CD8-positive, alpha-beta memory T cell (primary cell): ENCODE data around the gene ASTN2. TPM values are rescaled to one million over a fixed set of nuclear protein-coding genes. Genes with fewer than 3 reads are reported as not detected.

Experiments
- CTCF ChIA-PET: fragments of 350-600 bp; sonication (Branson Sonifier 250); formaldehyde crosslinking; loops from one replicate; lab custom pipeline; 2021; ENCODE audit warnings: antibody characterized with exemption; lab: Charles Lee
- POLR2A ChIA-PET: fragments of 350-600 bp; sonication (Branson Sonifier 250); formaldehyde crosslinking; loops from one replicate; lab custom pipeline; 2021; ENCODE audit warnings: antibody characterized with exemption; lab: Charles Lee
- DNase-seq, 5 donors: peaks; one replicate each; pipeline versions ENCODE4 v3.0.0 to v3.0.0-alpha.2; 2020 to 2022; ENCODE audit warnings: mixed read lengths in 1 of 5
- H3K27ac ChIP-seq: one replicate; pipeline ENCODE4 v1.7.0; 2013; ENCODE audit warnings: low read depth, mild to moderate bottlenecking, low read length, moderate library complexity
- H3K27me3 ChIP-seq: 2 replicates; pipeline ENCODE4 v1.7.0; 2013; ENCODE audit warnings: low read length, mild to moderate bottlenecking; ENCODE audit not compliant: insufficient read depth, poor library complexity, severe bottlenecking
- H3K36me3 ChIP-seq: 2 replicates; pipeline ENCODE4 v1.7.0; 2013; ENCODE audit warnings: mild to moderate bottlenecking, low read length, moderate library complexity; ENCODE audit not compliant: insufficient read depth
- H3K4me1 ChIP-seq: 2 replicates; pipeline ENCODE4 v1.7.0; 2013; ENCODE audit warnings: mild to moderate bottlenecking, low read length, moderate library complexity; ENCODE audit not compliant: insufficient read depth
- H3K4me3 ChIP-seq: 2 replicates; pipeline ENCODE4 v1.7.0; 2013; ENCODE audit warnings: mild to moderate bottlenecking, low read length
- H3K9me3 ChIP-seq: 2 replicates; pipeline ENCODE4 v1.7.0; 2013; ENCODE audit warnings: mild to moderate bottlenecking, low read length
- H3K27ac Mint-ChIP-seq, 8 donors: one replicate each; pipeline ENCODE4 v1.8.0; 2020 to 2021; ENCODE audit warnings: mixed read lengths in 8 of 8, mild to moderate bottlenecking in 6 of 8, inconsistent platforms in 3 of 8, moderate library complexity in 3 of 8
- H3K27me3 Mint-ChIP-seq, 2 donors: one replicate each; pipeline ENCODE4 v1.8.0; 2020 to 2021; ENCODE audit warnings: mixed read lengths in 2 of 2, mild to moderate bottlenecking in 1 of 2, moderate library complexity in 1 of 2
- H3K36me3 Mint-ChIP-seq, 3 donors: one replicate each; pipeline ENCODE4 v1.8.0; 2020 to 2021; ENCODE audit warnings: mixed read lengths in 3 of 3, inconsistent platforms in 1 of 3, mild to moderate bottlenecking in 1 of 3
- H3K4me1 Mint-ChIP-seq, 3 donors: one replicate each; pipeline ENCODE4 v1.8.0; 2020 to 2021; ENCODE audit warnings: mixed read lengths in 3 of 3, inconsistent platforms in 1 of 3, mild to moderate bottlenecking in 1 of 3
- H3K4me3 Mint-ChIP-seq, 7 donors: one replicate each; pipeline ENCODE4 v1.8.0; 2020 to 2021; ENCODE audit warnings: mixed read lengths in 7 of 7, mild to moderate bottlenecking in 6 of 7, moderate library complexity in 4 of 7, inconsistent platforms in 2 of 7
- H3K9me3 Mint-ChIP-seq, 5 donors: one replicate each; pipeline ENCODE4 v1.8.0; 2020 to 2022; ENCODE audit warnings: mixed read lengths in 5 of 5, mild to moderate bottlenecking in 3 of 5, moderate library complexity in 2 of 5, inconsistent platforms in 1 of 5
- polyA plus RNA-seq: library from polyadenylated mRNA; unstranded; fragments of 300-500 nt; fragmentation: Illumina TruSeq; gene quantifications from one replicate; pipeline ENCODE4 v1.2.3, GENCODE V29; 2021
- total RNA-seq, 2 experiments: library from RNA; stranded (reverse); gene quantifications; one replicate each; pipeline ENCODE4 v1.2.3, GENCODE V29; 2021

The ASTN2 gene
- total and polyA plus RNA-seq, 3 experiments from 2014 or later, result 4.1 to 4.8 (median 4.2) TPM

- H3K4me3 Mint-ChIP-seq, result no peak overlapping the region
Observed at GRCh38 chr9:116937361-116937760, 477.5 kb downstream of the ASTN2 start.

GRCh38 chr9:116935149-116935897 lies 479.5 kb downstream of the ASTN2 start:
- ChIA-PET CTCF (no interaction called here), POLR2A (no interaction called here)
- Histone ChIP-seq H3K4me3 (no peak overlapping the region), H3K27ac (no peak overlapping the region), H3K9me3 (no peaks in the 10 kb centered on the region), H3K36me3 (no peaks in the 10 kb centered on the region), H3K4me1 (no peaks in the 10 kb centered on the region), H3K27me3 (no peaks in the 10 kb centered on the region)
- H3K4me3 Mint-ChIP-seq, result no peak overlapping the region
- H3K36me3 Mint-ChIP-seq, result no peaks in the 10 kb centered on the region
- H3K27ac Mint-ChIP-seq, result no peak overlapping the region
- H3K9me3 Mint-ChIP-seq, result peaks cover 0 to 6% (median 4%) of the 10 kb centered on the region in 5 donors
- no peaks in the 10 kb centered on the region for H3K4me1 Mint-ChIP-seq
- no peaks in the 10 kb centered on the region for H3K27me3 Mint-ChIP-seq
- no peak for DNase-seq

More at GRCh38 chr9:116937361-116937760, 477.5 kb downstream of the ASTN2 start:
- no peaks in the 10 kb centered on the region for H3K36me3 ChIP-seq
- no peaks in the 10 kb centered on the region for H3K27me3 ChIP-seq
- ChIA-PET CTCF (no interaction called here), POLR2A (no interaction called here)
- H3K4me1 ChIP-seq, result no peaks in the 10 kb centered on the region
- no peaks in the 10 kb centered on the region for H3K9me3 ChIP-seq
- Mint-ChIP-seq H3K27me3 (peaks cover 0 to under 1% of the 10 kb centered on the region in 2 donors), H3K9me3 (peaks cover 0 to 4% (median 2%) of the 10 kb centered on the region in 5 donors), H3K4me1 (no peaks in the 10 kb centered on the region), H3K36me3 (no peaks in the 10 kb centered on the region), H3K27ac (no peak overlapping the region)
- no peak overlapping the region for H3K27ac ChIP-seq
- no peak overlapping the region for H3K4me3 ChIP-seq
- DNase-seq, result no peak

- no peaks in the 10 kb centered on the region for H3K27me3 ChIP-seq
Observed at GRCh38 chr9:116934131-116934530, 480.7 kb downstream of the ASTN2 start.

GRCh38 chr9:116933251-116933650 lies 481.6 kb downstream of the ASTN2 start:
- Histone ChIP-seq H3K4me1 (no peaks in the 10 kb centered on the region), H3K4me3 (no peak overlapping the region), H3K36me3 (no peaks in the 10 kb centered on the region), H3K27ac (no peak overlapping the region), H3K27me3 (no peaks in the 10 kb centered on the region), H3K9me3 (no peaks in the 10 kb centered on the region)
- DNase-seq, result no peak
- Mint-ChIP-seq H3K36me3 (no peaks in the 10 kb centered on the region), H3K27ac (no peak overlapping the region), H3K4me1 (no peaks in the 10 kb centered on the region), H3K27me3 (no peaks in the 10 kb centered on the region), H3K4me3 (no peak overlapping the region), H3K9me3 (peaks cover 0 to 9% (median 4%) of the 10 kb centered on the region in 5 donors)
- POLR2A ChIA-PET, result no interaction called here
- CTCF ChIA-PET, result interaction anchor here (1.4 kb wide), 1 partner anchor 10 kb away, joined by 3 read pairs; no protein-coding TSS in a partner anchor

More at GRCh38 chr9:116934131-116934530, 480.7 kb downstream of the ASTN2 start:
- Histone ChIP-seq H3K4me1 (no peaks in the 10 kb centered on the region), H3K9me3 (no peaks in the 10 kb centered on the region), H3K36me3 (no peaks in the 10 kb centered on the region), H3K4me3 (no peak overlapping the region), H3K27ac (no peak overlapping the region)
- Mint-ChIP-seq H3K9me3 (peaks cover 0 to 7% (median 4%) of the 10 kb centered on the region in 5 donors), H3K36me3 (no peaks in the 10 kb centered on the region), H3K27ac (no peak overlapping the region), H3K27me3 (no peaks in the 10 kb centered on the region), H3K4me1 (no peaks in the 10 kb centered on the region), H3K4me3 (no peak overlapping the region)
- no peak for DNase-seq
- CTCF ChIA-PET, result no interaction called here
- POLR2A ChIA-PET, result no interaction called here

GRCh38 chr9:116929621-116930020 lies 485.2 kb downstream of the ASTN2 start:
- Histone ChIP-seq H3K9me3 (no peaks in the 10 kb centered on the region), H3K27ac (no peak overlapping the region), H3K4me3 (no peak overlapping the region), H3K27me3 (no peaks in the 10 kb centered on the region), H3K36me3 (no peaks in the 10 kb centered on the region), H3K4me1 (no peaks in the 10 kb centered on the region)
- ChIA-PET POLR2A (no interaction called here), CTCF (no interaction called here)
- Mint-ChIP-seq H3K27ac (no peak overlapping the region), H3K9me3 (peaks cover 0 to 9% (median 0%) of the 10 kb centered on the region in 5 donors), H3K36me3 (no peaks in the 10 kb centered on the region), H3K27me3 (no peaks in the 10 kb centered on the region), H3K4me3 (no peak overlapping the region), H3K4me1 (no peaks in the 10 kb centered on the region)
- DNase-seq, result no peak

- POLR2A ChIA-PET, result no interaction called here
- no peaks in the 10 kb centered on the region for H3K4me1 Mint-ChIP-seq
Observed at GRCh38 chr9:116928884-116929283, 486.0 kb downstream of the ASTN2 start.

GRCh38 chr9:116928289-116928688 lies 486.6 kb downstream of the ASTN2 start:
- Histone ChIP-seq H3K4me1 (no peaks in the 10 kb centered on the region), H3K27ac (no peak overlapping the region), H3K4me3 (no peak overlapping the region), H3K27me3 (no peaks in the 10 kb centered on the region), H3K9me3 (no peaks in the 10 kb centered on the region), H3K36me3 (no peaks in the 10 kb centered on the region)
- Mint-ChIP-seq H3K27ac (no peak overlapping the region), H3K36me3 (no peaks in the 10 kb centered on the region), H3K4me3 (no peak overlapping the region), H3K9me3 (peaks cover 0 to 7% (median 0%) of the 10 kb centered on the region in 5 donors), H3K27me3 (no peaks in the 10 kb centered on the region), H3K4me1 (no peaks in the 10 kb centered on the region)
- no peak for DNase-seq
- ChIA-PET CTCF (no interaction called here), POLR2A (no interaction called here)

More at GRCh38 chr9:116928884-116929283, 486.0 kb downstream of the ASTN2 start:
- Mint-ChIP-seq H3K36me3 (no peaks in the 10 kb centered on the region), H3K27me3 (no peaks in the 10 kb centered on the region), H3K27ac (no peak overlapping the region), H3K4me3 (no peak overlapping the region), H3K9me3 (peaks cover 0 to 9% (median 0%) of the 10 kb centered on the region in 5 donors)
- Histone ChIP-seq H3K27me3 (no peaks in the 10 kb centered on the region), H3K4me3 (no peak overlapping the region), H3K27ac (no peak overlapping the region), H3K9me3 (no peaks in the 10 kb centered on the region), H3K4me1 (no peaks in the 10 kb centered on the region), H3K36me3 (no peaks in the 10 kb centered on the region)
- CTCF ChIA-PET, result no interaction called here
- no peak for DNase-seq

- Mint-ChIP-seq H3K9me3 (peaks cover 0 to 6% (median 0%) of the 10 kb centered on the region in 5 donors), H3K36me3 (no peaks in the 10 kb centered on the region), H3K4me1 (no peaks in the 10 kb centered on the region), H3K27ac (no peak overlapping the region), H3K4me3 (no peak overlapping the region), H3K27me3 (no peaks in the 10 kb centered on the region)
- ChIA-PET CTCF (no interaction called here), POLR2A (no interaction called here)
- DNase-seq, result no peak
- Histone ChIP-seq H3K27me3 (no peaks in the 10 kb centered on the region), H3K27ac (no peak overlapping the region), H3K4me3 (no peak overlapping the region), H3K4me1 (no peaks in the 10 kb centered on the region), H3K9me3 (no peaks in the 10 kb centered on the region), H3K36me3 (no peaks in the 10 kb centered on the region)
Observed at GRCh38 chr9:116927726-116928125, 487.1 kb downstream of the ASTN2 start.
